Stomach (tissue), 4 donors: Measurements from ENCODE around the gene CRYGS.

Source experiments
- EP300 ChIP-seq: sonication (generic); formaldehyde crosslinking; IDR thresholded peaks from one replicate; pipeline ENCODE4 v1.6.1; 2017; ENCODE audit warnings: antibody characterized with exemption
- POLR2A ChIP-seq, 4 donors: fragments of 450-650 bp; IDR thresholded peaks; one replicate each; pipeline ENCODE4 v1.6.1; 2016; ENCODE audit warnings: antibody characterized with exemption in 4 of 4, control low read depth in 2 of 4, mild to moderate bottlenecking in 1 of 4, moderate library complexity in 1 of 4
- POLR2AphosphoS5 ChIP-seq, 3 donors: sonication (generic); formaldehyde crosslinking; IDR thresholded peaks; one replicate each; pipeline ENCODE4 v1.6.1; 2016; ENCODE audit warnings: antibody characterized with exemption in 3 of 3
- TF ChIP-seq, protein P1 (sequence below), 7 experiments: fragments of 450-650 bp in 4 of 7; fragments of 200-600 bp in 3 of 7; sonication (generic) in 3 of 7; IDR thresholded peaks; one replicate each; pipeline ENCODE4 v1.5.1; 2016 to 2019; ENCODE audit warnings: antibody characterized with exemption in 7 of 7, control low read depth in 2 of 7, mild to moderate bottlenecking in 1 of 7

DNA sequence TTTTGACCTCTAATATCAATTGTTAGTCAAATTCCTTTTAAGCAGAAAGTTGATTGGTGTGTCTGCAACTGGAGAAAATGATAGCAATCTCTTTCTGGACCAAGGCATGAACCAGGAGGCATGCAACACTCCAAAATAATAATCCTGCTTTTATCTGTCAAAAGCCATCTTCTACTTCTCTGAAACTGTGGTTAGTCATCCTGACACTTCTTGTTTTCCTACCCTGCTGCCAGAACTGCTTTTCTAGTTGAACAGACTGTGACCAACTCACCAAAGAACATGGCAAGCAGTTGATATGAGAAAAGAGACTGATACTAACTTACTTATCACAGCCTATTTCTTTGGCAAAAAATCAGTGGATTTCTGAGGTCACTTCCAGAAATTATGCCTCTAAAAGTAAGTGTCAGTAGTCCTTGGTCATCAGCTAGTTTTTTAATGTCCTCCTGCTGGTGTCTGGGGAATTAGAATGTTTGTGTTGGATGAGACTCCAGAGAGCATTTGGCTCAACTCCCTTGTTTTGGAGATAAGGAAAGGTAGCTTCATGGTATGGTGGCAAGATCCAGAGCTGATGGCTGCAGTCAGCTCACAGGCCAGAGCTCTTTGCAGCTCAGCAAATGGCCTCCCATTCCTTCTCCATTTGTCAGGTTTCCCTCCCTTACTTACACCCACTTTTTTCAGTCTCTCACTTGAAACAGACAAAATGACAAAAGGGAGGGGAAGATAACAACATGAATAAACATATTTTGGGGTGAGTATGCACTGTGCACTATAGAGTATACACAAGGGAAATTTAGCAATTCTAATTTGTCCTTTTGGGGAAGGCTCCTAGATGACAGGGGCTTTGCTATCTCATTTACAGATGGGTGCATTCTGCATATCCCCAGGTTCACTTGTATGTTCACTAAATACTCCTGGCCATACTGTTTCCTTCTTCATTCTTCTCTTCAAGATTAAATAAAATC lies 7.0 kb downstream of the CRYGS start:
- TF ChIP-seq, protein P1, sequence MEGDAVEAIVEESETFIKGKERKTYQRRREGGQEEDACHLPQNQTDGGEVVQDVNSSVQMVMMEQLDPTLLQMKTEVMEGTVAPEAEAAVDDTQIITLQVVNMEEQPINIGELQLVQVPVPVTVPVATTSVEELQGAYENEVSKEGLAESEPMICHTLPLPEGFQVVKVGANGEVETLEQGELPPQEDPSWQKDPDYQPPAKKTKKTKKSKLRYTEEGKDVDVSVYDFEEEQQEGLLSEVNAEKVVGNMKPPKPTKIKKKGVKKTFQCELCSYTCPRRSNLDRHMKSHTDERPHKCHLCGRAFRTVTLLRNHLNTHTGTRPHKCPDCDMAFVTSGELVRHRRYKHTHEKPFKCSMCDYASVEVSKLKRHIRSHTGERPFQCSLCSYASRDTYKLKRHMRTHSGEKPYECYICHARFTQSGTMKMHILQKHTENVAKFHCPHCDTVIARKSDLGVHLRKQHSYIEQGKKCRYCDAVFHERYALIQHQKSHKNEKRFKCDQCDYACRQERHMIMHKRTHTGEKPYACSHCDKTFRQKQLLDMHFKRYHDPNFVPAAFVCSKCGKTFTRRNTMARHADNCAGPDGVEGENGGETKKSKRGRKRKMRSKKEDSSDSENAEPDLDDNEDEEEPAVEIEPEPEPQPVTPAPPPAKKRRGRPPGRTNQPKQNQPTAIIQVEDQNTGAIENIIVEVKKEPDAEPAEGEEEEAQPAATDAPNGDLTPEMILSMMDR (IDR thresholded peaks at IDR 0.05), result no peak
- TF ChIP-seq POLR2A (IDR thresholded peaks at IDR 0.05) (no peak), POLR2AphosphoS5 (IDR thresholded peaks at IDR 0.05) (no peak), EP300 (no peak)
